Measurements from ENCODE around the gene GREM2. TPM values are rescaled to one million over a fixed set of nuclear protein-coding genes. Genes with fewer than 3 reads are reported as not detected.

GREM2 gene
- total RNA-seq, 1 donor from 2014 or later, result not detected

GRCh38 chr1:240612811-240613210, 856 bp upstream of the GREM2 start:
- intact Hi-C loops (cut with DNase I), result no loop called here
- DNase-seq (ENCODE audit: low spot score), result no peak

- intact Hi-C loops (cut with DNase I), result no loop called here
- DNase-seq (ENCODE audit: low spot score), result no peak
Measured at GRCh38 chr1:240611228-240611618, 732 bp downstream of the GREM2 start.

DNA sequence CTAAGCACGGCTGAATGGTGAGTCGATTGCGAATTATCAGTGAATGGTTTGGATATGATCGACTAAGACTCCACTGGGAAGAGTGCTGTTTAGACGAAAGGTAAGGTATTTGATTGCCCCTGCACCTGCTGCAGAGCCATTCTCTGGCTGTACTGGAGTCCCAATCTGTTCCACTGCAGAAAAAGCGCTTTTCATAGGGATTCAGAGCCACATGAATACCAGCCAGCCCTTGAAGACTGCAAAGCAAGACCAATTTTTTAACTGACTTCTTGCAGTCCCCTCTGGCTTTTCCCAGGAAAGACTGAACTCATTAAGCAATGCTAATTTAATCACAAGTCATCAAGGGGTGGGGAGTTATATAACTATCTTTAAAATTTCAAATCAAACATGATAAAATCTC, 1.3 kb downstream of the GREM2 start:
- no peak for DNase-seq (ENCODE audit: low spot score)
- intact Hi-C loops (cut with DNase I), result no loop called here

DNA sequence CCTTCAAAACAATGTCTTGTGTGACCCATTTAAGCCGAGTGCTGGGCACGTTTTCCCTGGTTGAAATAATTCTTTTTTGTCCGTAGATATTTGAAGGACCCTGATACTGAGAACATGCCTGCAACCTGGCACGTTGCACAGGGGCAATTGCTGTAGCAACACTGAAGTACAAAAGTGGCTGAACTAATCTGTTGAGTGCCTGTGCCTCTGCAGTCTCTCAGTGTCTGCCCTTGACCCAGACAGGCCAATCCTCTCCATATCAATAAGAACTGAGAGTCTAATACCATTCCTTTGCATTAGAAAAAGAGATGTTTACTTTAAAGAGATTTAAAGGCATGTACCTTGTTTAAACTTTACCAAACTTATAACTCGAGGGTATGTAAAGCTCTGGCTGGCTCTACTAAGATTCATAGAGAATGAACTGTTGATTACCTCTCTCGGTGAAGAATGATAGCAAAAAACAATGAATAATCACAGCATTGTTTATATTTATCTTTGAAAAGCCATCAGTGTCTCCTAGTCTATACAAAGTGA, 2.4 kb downstream of the GREM2 start:
- intact Hi-C loops (cut with DNase I), result no loop called here
- no peak for DNase-seq (ENCODE audit: low spot score)

DNA sequence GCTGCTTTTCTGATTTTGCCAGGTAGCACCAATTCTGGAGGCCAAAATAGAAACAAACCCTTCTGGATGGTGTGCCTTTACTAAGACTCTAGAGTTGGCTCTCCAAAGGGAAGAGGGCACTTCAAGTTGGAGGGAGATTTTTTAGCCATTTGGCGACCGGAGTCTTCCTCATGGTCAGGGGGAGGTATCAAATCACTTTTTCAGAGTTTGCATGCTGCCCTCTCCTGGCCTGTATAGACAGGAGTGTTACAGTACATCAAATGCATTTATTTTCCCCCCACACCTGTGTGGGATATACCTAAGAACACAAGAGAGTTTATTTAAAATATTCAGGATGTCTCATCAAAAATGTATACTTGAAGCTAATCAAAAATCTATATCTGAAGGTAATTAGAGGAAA, 3.2 kb downstream of the GREM2 start:
- DNase-seq (ENCODE audit: low spot score), result no peak
- intact Hi-C loops (cut with DNase I), result no loop called here

DNA sequence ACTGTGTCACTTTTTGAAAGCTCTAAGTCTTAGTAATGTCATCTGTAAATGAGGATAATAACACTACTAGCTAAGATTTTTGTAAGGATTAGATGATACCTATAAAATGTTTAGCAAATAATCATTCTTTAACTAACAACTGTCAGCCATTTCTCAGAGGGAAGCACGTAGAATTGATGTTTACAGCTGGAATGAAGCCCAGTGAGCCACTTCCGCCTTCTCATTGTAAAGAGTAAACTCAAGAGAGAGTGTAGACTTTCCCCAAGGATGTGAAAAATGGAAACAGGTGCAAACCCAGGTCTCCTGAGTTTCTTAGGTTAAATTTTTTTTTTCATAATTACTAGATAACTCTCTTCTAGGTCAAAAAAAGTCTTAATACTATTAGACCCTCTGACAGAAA, 4.9 kb downstream of the GREM2 start:
- intact Hi-C loops (cut with DNase I), result no loop called here
- no peak for DNase-seq (ENCODE audit: low spot score)

- intact Hi-C loops (cut with DNase I), result no loop called here
- no peak for DNase-seq (ENCODE audit: low spot score)
Measured at GRCh38 chr1:240602189-240602588, 9.8 kb downstream of the GREM2 start.

GRCh38 chr1:240599830-240600229, 12.1 kb downstream of the GREM2 start:
- intact Hi-C loops (cut with DNase I), result no loop called here
- DNase-seq (ENCODE audit: low spot score), result no peak

GRCh38 chr1:240599299-240599698, 12.7 kb downstream of the GREM2 start:
- intact Hi-C loops (cut with DNase I), result no loop called here
- DNase-seq (ENCODE audit: low spot score), result no peak

DNA sequence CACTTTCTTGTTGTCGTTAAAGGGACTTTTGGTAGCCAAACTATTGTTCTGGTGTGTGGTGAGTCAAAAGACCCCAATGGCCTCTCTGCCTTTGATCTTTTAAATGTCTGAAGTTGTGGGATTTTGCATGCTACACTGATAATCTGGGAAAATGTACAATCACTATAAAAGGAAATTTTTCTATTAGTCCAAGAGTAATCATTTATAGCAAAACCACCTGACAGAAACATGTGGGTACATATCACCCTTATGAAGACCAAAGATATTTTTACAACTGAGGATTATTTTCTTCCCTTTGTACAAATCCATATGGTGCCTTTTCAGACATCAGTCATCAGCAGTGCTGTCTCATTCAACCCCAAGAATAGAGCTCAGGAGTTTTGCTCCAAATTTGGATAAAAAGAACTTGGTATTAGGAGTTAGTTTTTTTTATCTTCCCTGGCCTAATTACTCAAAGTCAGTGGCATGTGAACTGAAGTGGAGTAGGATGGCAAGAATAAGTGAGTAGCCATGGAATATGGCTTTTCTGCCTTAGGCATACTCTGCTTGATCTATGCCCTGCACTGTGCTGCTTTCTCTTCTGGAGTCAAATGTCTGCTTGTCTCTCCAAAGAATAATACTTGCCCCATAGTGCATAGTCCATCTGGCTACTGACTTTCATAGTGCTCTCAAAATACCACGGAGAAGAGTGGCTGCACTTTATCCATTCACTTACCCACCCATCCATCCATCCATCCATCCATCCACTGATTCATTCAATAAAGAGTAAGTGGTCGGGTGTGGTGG, 13.5 kb downstream of the GREM2 start:
- intact Hi-C loops (cut with DNase I), result no loop called here

DNA sequence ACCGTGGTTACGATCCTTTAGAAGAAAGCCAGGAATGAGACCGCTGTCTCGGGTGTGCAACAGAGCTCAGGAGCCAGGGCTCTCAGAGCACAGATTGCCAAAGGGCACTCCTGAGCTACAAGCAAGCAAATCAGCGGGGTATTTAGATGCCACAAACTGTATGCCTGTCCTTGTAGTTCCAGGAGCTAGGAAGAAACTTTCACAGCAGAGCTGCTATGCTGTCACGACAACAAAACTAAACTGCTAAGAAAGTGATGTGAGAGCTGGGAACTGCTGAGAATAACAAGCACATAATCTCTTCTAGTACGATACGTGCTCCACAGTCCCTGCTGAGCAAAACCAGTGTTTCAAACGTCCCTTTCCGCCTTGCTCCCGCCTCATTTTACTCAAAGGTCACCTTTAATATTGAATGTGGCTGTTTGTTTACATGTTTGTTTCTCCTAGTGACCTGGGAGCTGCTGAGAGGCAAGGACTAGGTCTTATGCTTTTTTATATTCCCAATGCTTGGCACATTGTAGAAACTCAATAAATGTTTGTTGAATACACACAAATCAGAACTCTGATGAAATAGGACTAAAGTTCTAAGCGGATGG, 14.7 kb downstream of the GREM2 start:
- no peak for DNase-seq (ENCODE audit: low spot score)
- intact Hi-C loops (cut with DNase I), result no loop called here

More for the DNA sequence above, 13.5 kb downstream of the GREM2 start:
- no peak for DNase-seq (ENCODE audit: low spot score)

DNA sequence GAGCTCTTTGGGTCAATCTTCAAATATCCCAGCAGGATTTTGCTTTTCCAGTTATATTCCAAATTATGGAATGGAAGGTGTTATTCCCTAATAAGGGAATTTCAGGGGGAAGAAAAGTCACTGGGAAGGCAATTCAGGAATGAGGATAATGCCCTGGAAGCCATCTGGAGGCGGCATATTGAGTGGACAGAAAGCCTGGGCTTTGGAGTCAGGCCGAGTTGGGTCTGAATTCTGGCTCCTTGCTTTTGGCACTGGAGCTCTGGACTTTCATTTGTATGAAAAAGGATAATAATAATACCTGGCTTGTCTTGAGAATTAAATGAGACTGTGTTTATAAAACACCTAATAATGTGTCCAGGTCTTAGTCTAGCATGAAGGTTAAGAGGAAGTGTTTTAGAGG, 16.5 kb downstream of the GREM2 start:
- intact Hi-C loops (cut with DNase I), result no loop called here
- no peak for DNase-seq (ENCODE audit: low spot score)

- intact Hi-C loops (cut with DNase I), result no loop called here
- DNase-seq (ENCODE audit: low spot score), result no peak
Measured at GRCh38 chr1:240591564-240591963, 20.4 kb downstream of the GREM2 start.

DNA sequence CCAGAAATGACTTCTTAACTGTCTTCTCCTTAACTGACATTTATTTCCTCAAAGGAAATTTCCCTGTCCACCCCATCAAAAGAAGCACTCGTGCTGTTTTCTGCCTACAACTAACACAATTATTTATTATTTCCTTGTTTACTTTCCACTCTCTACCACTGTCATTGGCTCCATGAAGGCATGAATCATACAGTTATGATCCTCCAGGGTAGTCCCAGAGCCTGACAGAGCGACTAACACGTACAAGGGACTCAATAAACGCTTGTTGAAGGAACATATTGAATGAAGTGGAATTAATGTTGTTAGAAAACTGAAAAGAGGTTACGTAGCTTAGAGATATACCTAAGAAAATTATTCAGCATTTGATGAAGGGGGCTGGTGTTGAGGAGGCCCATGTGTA, 20.9 kb downstream of the GREM2 start:
- no peak for DNase-seq (ENCODE audit: low spot score)
- intact Hi-C loops (cut with DNase I), result no loop called here

- no peak for DNase-seq (ENCODE audit: low spot score)
- intact Hi-C loops (cut with DNase I), result no loop called here
Measured at GRCh38 chr1:240589585-240590110, 22.3 kb downstream of the GREM2 start.

DNA sequence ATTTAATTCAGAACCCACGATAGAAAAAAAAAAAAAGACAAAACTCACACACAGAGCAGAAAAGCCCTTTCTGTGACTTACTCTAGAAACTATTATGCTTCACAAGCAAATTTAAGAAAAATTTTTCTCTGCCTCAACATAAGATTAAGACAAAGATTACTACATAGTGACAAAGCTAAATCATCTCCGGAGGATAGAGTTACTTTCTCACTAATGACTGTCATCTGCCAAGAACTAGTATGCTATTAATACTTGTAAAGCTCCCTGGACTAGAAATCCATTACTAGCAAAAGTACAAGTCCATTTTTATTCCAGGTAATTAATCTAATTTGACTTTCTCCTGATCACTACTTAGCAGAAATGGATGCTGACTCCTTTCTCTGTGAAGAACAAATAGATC, 25.9 kb downstream of the GREM2 start:
- DNase-seq (ENCODE audit: low spot score), result no peak
- intact Hi-C loops (cut with DNase I), result no loop called here

DNA sequence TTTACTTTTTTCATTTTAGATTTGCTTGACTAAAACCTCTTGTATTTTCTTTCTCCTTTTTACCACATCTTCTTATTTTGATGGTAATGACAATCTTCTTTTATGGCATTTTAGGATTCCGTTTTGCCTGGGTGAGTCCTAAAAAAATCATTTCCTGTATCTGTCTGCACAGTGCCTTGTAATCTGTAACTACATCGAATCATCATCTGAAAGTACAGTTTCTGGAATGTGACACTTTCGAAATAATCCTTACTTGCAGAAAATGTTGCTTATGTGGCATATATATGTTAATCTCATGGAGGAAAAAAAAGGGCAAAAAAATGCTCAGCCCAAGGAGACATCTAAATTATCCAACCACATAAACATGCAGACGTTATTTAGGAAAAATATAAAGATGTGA, 29.0 kb downstream of the GREM2 start:
- no peak for DNase-seq (ENCODE audit: low spot score)
- intact Hi-C loops (cut with DNase I), result no loop called here

GRCh38 chr1:240579511-240579910, 32.4 kb downstream of the GREM2 start:
- no peak for DNase-seq (ENCODE audit: low spot score)
- intact Hi-C loops (cut with DNase I), result no loop called here

GRCh38 chr1:240577095-240577494, 34.9 kb downstream of the GREM2 start:
- intact Hi-C loops (cut with DNase I), result no loop called here
- no peak for DNase-seq (ENCODE audit: low spot score)

DNA sequence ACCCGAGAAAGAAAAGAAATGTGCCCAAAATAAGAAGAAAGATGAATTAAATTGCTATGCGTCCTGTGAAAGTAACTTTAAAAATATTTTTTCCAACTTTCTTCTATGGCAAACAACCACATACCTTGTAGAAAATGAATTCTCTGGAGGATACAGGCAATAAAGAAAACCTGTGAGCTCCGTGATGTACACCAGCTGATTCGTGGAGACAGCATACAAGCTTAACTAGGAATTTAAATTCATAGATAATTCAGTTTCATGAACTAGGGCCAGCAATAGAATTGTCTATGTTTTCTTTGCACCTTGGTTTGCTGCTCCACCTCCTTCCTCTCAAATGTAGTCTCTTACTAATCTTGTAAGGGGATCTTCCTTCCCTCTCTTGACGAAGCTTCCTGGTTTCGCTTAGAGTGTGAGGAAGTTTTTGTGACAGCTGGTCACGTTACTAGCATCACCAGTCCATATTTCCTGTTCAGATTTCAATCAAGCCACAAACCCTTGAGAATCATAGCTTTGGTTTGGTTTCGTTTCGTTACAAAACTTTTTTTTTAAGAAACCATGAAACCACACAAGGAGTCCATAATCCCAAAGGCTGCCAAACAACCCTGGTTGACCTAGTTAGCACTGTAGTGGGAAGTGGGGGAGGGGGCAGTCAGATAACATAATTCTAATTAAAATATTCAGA, 35.8 kb downstream of the GREM2 start:
- intact Hi-C loops (cut with DNase I), result no loop called here
- DNase-seq (ENCODE audit: low spot score), result no peak

DNA sequence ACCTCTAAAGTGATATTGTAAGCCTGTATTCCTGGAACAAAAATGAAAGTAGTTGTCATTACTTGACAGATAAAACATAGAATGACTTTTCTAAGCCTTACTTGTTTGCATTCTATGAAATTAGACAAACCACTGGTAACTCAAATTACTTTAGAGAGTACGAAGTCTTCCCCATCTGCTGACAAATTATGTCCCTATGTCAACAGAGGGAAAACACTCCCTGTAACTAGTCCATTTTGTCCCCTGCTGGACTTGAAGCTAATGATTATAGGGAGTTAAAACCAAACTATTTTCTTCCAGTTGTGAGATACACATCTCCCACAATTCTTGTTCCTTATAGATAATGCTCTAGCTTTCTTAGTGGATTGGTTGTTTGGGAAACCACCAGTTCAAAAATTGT, 39.6 kb downstream of the GREM2 start:
- DNase-seq (ENCODE audit: low spot score), result no peak
- intact Hi-C loops (cut with DNase I), result no loop called here

Data from cardiac septum (tissue), 1 donor.